ENCODE data around the gene SMG6.

The SMG6 gene

GRCh38 chr17:2235265-2235664 lies 68.3 kb downstream of the SMG6 start:
- DNase-seq (ENCODE audit: low spot score): no peak

DNA sequence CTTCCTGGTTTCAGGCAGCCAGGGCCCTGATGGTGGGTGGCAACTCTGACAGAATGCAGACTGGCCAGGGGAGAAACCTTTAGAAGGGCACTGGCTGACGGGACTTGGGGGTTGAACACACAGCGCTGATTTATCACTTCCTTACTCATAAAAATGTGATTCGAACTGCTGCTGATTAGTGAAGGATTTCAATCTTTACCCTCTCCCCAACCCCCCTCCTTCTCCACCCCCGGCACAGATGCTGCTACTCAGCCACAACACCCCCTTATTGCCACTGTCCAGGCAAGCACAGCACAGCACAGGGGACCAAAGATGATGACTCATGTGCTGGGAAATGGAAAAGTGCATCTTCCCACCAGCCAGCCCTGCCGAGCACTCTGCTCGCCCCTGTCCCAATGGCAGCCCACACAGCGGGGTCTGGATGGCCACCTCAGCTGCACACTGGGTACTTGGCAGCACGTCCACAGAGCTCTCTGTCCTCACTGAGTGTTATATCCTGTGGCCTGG lies 70.1 kb downstream of the SMG6 start:
- peak; percentile 53 for DNase-seq (ENCODE audit: low spot score)

DNA sequence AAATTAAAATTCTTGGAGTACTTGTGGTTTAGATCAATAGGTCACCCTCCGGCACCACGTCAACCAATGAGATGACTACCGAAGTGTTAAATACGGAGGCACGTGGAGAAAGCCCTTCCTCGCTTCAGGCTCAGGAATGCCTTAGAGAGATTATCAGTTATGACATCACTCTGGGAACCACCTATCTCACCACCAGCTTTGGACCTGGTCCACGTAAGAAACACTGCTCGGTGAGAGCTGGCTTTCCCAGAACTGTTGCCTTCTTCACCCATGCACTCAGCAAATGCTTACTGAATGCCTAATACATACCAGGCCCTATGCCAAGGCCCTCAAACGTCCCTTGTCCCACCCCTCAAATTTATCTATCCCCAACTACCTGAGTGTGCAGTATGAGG lies 71.3 kb downstream of the SMG6 start:
- peak; percentile 72 for DNase-seq (ENCODE audit: low spot score)

DNA sequence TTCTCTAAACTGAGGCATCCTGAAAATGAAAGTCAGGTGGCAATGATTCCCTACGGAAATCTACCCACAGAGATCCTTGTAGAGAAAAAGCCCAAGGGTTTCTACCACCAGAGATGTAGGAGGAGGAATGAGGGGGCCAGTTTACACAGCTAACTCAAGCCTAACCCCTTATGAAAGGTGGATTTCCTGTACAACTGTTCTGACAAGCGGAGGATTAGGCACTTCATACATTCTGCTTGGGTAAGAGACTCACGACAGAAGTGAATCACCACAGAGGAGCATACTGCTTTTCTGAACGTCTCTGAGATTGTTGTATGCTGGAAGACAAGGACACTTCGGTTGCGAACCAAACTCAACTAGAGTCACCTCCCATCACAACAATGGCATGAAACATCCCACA lies 72.7 kb downstream of the SMG6 start:
- no peak for DNase-seq (ENCODE audit: low spot score)

GRCh38 chr17:2227025-2227699 lies 76.4 kb downstream of the SMG6 start:
- DNase-seq (ENCODE audit: low spot score): no peak

DNA sequence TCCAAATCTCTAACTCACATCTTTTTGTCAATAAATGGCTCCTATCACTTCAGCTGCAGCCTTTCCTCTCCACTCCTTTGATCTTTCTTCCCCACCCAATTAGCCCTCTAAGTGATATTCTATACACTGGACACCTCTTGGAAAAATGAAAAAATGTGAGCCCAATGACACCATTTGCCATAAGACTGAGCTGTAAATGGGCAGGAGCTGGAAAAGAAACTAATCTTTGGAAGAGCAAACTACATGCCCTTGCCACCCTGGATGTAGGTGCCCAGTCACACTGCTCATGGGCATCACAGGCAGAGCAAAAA lies 80.0 kb downstream of the SMG6 start:
- no peak for DNase-seq (ENCODE audit: low spot score)

GRCh38 chr17:2222901-2223616 lies 80.5 kb downstream of the SMG6 start:
- DNase-seq (ENCODE audit: low spot score): peak; percentile 53

DNA sequence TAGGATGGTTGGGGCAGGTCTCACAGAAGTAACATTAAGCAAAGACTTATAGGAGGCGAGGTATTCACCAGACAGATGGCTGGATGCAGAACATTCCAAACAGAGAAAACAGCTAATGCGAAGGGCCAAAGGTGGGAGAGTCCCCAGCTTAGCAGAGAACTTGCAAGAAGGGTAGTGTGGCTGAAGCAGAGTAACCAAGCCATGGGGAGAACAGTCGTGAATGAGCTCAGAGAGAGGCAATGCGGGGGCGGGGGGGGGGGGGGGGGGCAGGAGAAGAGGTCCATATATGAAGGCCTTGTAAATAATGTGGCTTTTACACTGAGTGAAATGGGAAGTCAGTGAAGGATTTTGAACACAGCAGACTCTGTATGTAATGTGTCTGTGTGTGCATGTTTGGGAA lies 81.3 kb downstream of the SMG6 start:
- no peak for DNase-seq (ENCODE audit: low spot score)

- peak; percentile 100 for DNase-seq (ENCODE audit: low spot score)
Observed at GRCh38 chr17:2218426-2218825, 85.2 kb downstream of the SMG6 start.

- no peak for DNase-seq (ENCODE audit: low spot score)
Observed at GRCh38 chr17:2215616-2216364, 87.8 kb downstream of the SMG6 start.

DNA sequence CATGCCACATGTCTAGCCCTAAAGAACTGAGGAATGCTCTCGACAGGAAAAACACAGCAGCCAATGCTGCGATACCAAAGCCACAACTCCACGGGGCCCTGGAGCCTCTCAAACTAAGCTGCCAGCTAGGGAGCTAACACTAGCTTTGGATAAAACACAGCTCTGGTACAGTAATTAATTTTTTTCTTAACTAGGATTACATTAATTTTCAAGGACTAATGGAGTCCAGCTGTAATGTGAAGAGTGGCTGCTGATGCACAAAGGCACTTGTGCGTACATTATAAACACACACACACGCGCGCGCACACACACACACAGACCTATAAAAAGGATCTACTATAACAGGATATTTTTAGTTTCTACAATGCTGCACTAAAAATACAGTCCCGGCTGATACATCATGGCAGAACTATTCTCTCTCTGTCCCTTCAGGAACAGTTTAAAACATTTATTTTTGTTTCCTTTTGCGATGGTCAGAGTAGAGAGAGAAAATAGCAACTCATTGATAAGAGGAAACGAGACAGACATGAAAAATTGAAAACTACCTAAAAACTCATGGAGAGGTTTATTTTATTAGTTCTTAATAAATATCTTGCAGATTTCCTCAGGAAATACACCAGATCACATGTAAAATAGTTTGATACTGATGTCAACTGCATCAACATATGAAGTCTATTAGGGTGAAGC lies 88.5 kb downstream of the SMG6 start:
- DNase-seq (ENCODE audit: low spot score): no peak

- peak; percentile 70 for DNase-seq (ENCODE audit: low spot score)
Observed at GRCh38 chr17:2214047-2214928, 89.3 kb downstream of the SMG6 start.

DNA sequence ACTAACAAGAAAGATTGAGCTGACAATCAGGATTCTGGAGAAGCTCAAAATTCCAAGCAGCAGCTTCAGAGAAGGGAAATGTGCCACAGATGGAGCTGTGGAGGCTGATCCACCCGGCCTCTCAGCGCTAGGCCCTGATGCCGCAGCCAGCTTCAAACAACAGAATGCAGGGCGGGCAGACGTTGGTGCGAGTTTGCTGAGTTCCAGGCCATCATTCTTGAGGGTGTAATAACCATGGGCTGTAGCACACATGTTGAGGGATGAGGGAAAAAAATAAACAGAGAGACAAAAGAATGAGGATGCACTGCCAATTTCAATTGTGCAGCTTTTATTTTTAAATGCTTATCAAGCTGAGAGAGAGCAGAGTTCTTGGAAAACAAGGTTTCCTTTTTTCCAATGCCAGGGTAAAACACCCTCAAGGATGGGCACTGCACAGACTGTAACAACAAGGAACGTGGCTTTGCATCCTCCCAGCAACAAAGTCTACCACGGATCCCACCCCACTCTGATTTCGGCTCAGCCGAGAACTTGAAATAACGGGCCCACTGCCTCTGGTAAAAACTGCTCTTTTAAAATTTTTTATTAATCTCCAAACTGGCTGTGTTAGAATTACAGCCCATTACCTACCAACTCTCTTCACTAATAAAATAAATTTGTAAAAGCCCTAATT lies 90.2 kb downstream of the SMG6 start:
- no peak for DNase-seq (ENCODE audit: low spot score)

DNA sequence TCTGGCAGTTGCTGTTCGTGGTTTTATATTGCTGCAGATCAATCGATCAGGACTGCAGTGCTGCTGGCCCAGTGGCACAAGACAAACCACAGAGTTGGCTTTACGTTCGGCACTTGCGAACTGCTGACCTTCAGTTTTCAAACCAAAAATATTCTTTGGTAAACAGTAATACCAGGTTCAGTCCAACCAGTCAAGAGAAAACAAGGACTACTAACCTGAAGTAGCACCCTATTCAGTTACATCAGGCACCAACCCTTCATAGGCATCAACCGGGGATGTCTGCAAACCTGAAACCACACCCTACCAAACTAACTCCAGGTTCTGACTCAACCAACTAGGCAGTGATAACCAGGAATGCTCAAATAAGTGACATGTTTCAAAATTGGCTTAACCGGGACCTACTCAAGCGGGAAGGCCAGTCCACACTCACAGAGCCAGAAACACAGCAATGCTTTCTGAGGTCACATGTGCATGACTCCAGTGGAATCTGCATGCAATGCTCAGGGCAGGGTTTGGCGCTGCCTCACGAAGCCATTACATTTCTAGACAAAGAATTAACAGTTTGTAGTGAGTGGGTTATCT lies 91.1 kb downstream of the SMG6 start:
- peak; percentile 97 for DNase-seq (ENCODE audit: low spot score)

DNA sequence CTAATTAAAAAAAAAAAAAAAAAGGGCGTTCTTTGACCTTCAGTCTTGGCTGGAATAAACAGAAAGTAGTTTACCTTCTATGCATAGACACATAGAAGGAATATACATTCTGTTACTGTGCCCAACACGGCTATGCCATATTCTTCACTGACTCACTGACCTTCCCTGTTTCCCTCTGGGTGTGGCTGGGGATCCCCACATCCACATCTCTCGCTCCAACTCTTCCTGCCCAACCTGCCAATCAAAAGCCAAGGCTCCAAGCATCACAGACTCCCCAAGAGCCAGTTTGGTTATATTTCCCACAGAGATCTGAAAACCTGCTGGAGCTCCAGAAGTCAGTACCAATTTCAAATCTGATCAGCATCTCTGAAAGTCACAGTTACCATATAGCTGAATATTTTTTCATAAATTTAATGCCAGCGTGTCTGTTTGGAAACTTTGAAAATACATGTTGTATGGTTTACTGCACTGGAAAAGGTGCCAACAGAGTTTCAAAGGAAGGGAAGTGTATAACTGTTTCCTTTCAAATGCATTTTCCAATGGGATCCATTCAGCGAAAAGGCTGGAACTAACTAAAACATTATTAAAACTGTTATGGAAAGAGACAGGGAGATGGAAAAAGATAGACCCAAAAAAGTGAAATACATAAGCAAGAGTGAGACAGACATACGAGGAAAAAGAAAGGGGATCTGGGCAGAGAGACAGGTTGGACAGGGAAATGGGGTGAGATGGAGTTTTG lies 91.8 kb downstream of the SMG6 start:
- DNase-seq (ENCODE audit: low spot score): no peak

DNA sequence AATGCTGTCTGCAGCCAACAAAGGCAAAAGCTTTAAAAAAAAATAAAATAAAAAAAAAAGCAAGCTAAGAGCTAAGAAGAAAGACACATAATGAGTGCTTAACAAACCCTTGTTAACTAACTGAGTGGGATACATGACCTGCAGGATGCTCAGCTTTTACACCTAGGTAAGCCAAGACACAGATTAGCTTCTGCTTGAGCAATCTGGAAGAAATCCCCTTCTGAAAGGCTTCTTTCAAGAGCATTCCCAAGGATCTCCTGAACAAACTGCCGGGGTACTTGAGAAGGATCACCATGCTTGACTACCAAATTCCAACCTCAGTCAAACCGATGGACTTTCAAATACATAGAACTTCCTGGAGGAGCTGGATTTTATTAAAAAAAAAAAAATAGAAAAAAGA lies 92.9 kb downstream of the SMG6 start:
- DNase-seq (ENCODE audit: low spot score): no peak

- DNase-seq (ENCODE audit: low spot score): no peak
Observed at GRCh38 chr17:2207815-2208515, 95.6 kb downstream of the SMG6 start.

GRCh38 chr17:2204393-2204792 lies 99.2 kb downstream of the SMG6 start:
- DNase-seq (ENCODE audit: low spot score): no peak

DNA sequence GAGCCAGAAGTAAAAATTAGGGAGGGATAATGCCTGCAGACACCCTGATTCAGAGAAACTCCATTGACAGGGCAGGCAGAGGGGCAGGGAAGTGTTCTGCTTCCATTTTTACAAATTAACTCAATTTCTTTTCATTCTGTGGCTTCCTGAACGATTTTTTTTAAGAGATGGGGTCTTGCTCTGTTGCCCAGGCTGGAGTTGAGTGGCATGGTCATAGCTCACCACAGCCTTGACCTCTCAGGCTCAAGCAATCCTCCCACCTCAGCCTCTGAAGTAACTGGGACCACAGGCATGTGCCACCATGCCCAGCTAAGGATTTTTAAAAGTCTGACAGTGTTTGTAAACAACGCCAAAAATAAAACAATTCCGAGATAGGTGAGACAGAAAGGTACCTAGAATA lies 99.8 kb downstream of the SMG6 start:
- DNase-seq (ENCODE audit: low spot score): no peak

Measured in kidney tubule cell (primary cell).